ENCODE data around the gene RECQL5.

- TF ChIP-seq SPI1 (IDR thresholded peaks at IDR 0.05; ENCODE audit: low read depth, low read length) (no peak), POLR2A (IDR thresholded peaks at IDR 0.05; ENCODE audit: low read depth, low read length) (no peak), POLR2AphosphoS5 (IDR thresholded peaks at IDR 0.05; ENCODE audit: low read depth, low read length) (no peak), PAX5 (IDR thresholded peaks at IDR 0.05; ENCODE audit: insufficient read depth, low read length, severe bottlenecking) (no peak)
Observed at GRCh38 chr17:75691801-75692626, 25.1 kb upstream of the RECQL5 start.

All from GM12891 (cell line).